T-helper 22 cell (primary cell): ENCODE data around the gene ABCA4.
"Not testable (repeated sequence)": the region's sequence is repeated elsewhere in the genome, so short reads cannot be mapped to it uniquely, and the experiment has no call there.

Experiments
- DNase-seq: peaks from one replicate; pipeline ENCODE4 v3.0.0-alpha.2; 2020; ENCODE audit warnings: low read depth

Gene ABCA4

GRCh38 chr1:93979040-93979717 lies 141.8 kb downstream of the ABCA4 start:
- DNase-seq: no peak

- no peak for DNase-seq
Observed at GRCh38 chr1:93977598-93977945, 143.4 kb downstream of the ABCA4 start.

GRCh38 chr1:93976711-93977597 lies 144.0 kb downstream of the ABCA4 start:
- DNase-seq: no peak

- DNase-seq: no peak
Observed at GRCh38 chr1:93976291-93976690, 144.7 kb downstream of the ABCA4 start.

- DNase-seq: no peak
Observed at GRCh38 chr1:93972341-93972740, 148.6 kb downstream of the ABCA4 start.

GRCh38 chr1:93969887-93970286 lies 151.1 kb downstream of the ABCA4 start:
- DNase-seq: no peak

GRCh38 chr1:93969371-93969770 lies 151.6 kb downstream of the ABCA4 start:
- no peak for DNase-seq

- DNase-seq: no peak
Observed at GRCh38 chr1:93967306-93967705, 153.6 kb downstream of the ABCA4 start.

GRCh38 chr1:93965888-93966287 lies 155.1 kb downstream of the ABCA4 start:
- DNase-seq: no peak

- no peak for DNase-seq
Observed at GRCh38 chr1:93965256-93965655, 155.7 kb downstream of the ABCA4 start.

GRCh38 chr1:93964777-93965200 lies 156.2 kb downstream of the ABCA4 start:
- no peak for DNase-seq

- DNase-seq: no peak
Observed at GRCh38 chr1:93964096-93964776, 156.7 kb downstream of the ABCA4 start.

GRCh38 chr1:93963585-93963984 lies 157.4 kb downstream of the ABCA4 start:
- DNase-seq: no peak

GRCh38 chr1:93961906-93962305 lies 159.0 kb downstream of the ABCA4 start:
- no peak for DNase-seq

GRCh38 chr1:93961443-93961842 lies 159.5 kb downstream of the ABCA4 start:
- DNase-seq: no peak

GRCh38 chr1:93960641-93961147 lies 160.3 kb downstream of the ABCA4 start:
- no peak for DNase-seq

- no peak for DNase-seq
Observed at GRCh38 chr1:93959413-93959812, 161.5 kb downstream of the ABCA4 start.

GRCh38 chr1:93958726-93959100 lies 162.2 kb downstream of the ABCA4 start:
- DNase-seq: no peak

- DNase-seq: no peak
Observed at GRCh38 chr1:93958032-93958725, 162.8 kb downstream of the ABCA4 start.

GRCh38 chr1:93955765-93956164 lies 165.2 kb downstream of the ABCA4 start:
- no peak for DNase-seq

GRCh38 chr1:93947002-93947686 lies 173.8 kb downstream of the ABCA4 start:
- not testable (repeated sequence) for DNase-seq
